Stomach (tissue), 4 donors: ENCODE results near the gene FBXO44.

Experiments used
- CTCF ChIP-seq, 7 experiments: fragments of 450-650 bp in 4 of 7; fragments of 200-600 bp in 3 of 7; sonication (generic) in 3 of 7; IDR thresholded peaks; one replicate each; pipeline ENCODE4 v1.5.1; 2016 to 2019; ENCODE audit warnings: antibody characterized with exemption in 7 of 7, control low read depth in 2 of 7, mild to moderate bottlenecking in 1 of 7
- EP300 ChIP-seq: sonication (generic); formaldehyde crosslinking; IDR thresholded peaks from one replicate; pipeline ENCODE4 v1.6.1; 2017; ENCODE audit warnings: antibody characterized with exemption
- POLR2A ChIP-seq, 4 donors: fragments of 450-650 bp; IDR thresholded peaks; one replicate each; pipeline ENCODE4 v1.6.1; 2016; ENCODE audit warnings: antibody characterized with exemption in 4 of 4, control low read depth in 2 of 4, mild to moderate bottlenecking in 1 of 4, moderate library complexity in 1 of 4
- POLR2AphosphoS5 ChIP-seq, 3 donors: sonication (generic); formaldehyde crosslinking; IDR thresholded peaks; one replicate each; pipeline ENCODE4 v1.6.1; 2016; ENCODE audit warnings: antibody characterized with exemption in 3 of 3

- TF ChIP-seq CTCF (IDR thresholded peaks at IDR 0.05) (no peak), POLR2A (IDR thresholded peaks at IDR 0.05) (no peak), POLR2AphosphoS5 (IDR thresholded peaks at IDR 0.05) (no peak), EP300 (no peak)
Measured at GRCh38 chr1:11688506-11688905, 33.8 kb downstream of the FBXO44 start.
